SU-DHL-6 (cell line): ENCODE data around the gene PMEPA1.

Source experiments
- H2AFZ ChIP-seq: fragments of 200-600 bp; sonication (generic); 2 replicates; pipeline ENCODE4 v1.6.1; 2014; ENCODE audit warnings: low read depth, mild to moderate bottlenecking, moderate library complexity, mixed read lengths, antibody characterized with exemption, low read length; ENCODE audit not compliant: severe bottlenecking
- H3F3A ChIP-seq: fragments of 200-600 bp; shearing (Covaris generic); 2 replicates; pipeline ENCODE4 v1.6.0; 2016; ENCODE audit warnings: antibody characterized with exemption, mild to moderate bottlenecking; ENCODE audit not compliant: insufficient read depth
- H3K27ac ChIP-seq: fragments of 200-600 bp; sonication (generic); 2 replicates; pipeline ENCODE4 v1.5.1; 2016; ENCODE audit warnings: low read depth, mild to moderate bottlenecking, low read length, moderate library complexity, mixed read lengths
- H3K27me3 ChIP-seq: fragments of 200-600 bp; sonication (generic), shearing (Covaris generic); 2 replicates; pipeline ENCODE4 v1.6.0; 2014; ENCODE audit warnings: mild to moderate bottlenecking, low read length
- H3K36me3 ChIP-seq: fragments of 200-600 bp; sonication (generic); 2 replicates; pipeline ENCODE4 v1.6.1; 2014; ENCODE audit warnings: mild to moderate bottlenecking, low read length, mixed read lengths
- H3K4me2 ChIP-seq: fragments of 300-600, 200-600 bp; shearing (Covaris generic), sonication (generic); 2 replicates; pipeline ENCODE4 v1.6.0; 2014; ENCODE audit warnings: low read length, low read depth, mild to moderate bottlenecking; ENCODE audit not compliant: poor library complexity, severe bottlenecking
- H3K4me3 ChIP-seq: fragments of 200-600 bp; sonication (generic); 2 replicates; pipeline ENCODE4 v1.5.1; 2014; ENCODE audit warnings: antibody characterized with exemption, low read length, mild to moderate bottlenecking, mixed read lengths; ENCODE audit not compliant: insufficient read depth, poor library complexity, severe bottlenecking
- H3K79me2 ChIP-seq: fragments of 200-600 bp; sonication (generic); 2 replicates; pipeline ENCODE4 v1.6.1; 2014; ENCODE audit warnings: mild to moderate bottlenecking, low read length, moderate library complexity; ENCODE audit not compliant: insufficient read depth
- H3K9ac ChIP-seq: fragments of 200-600 bp; sonication (generic); 2 replicates; pipeline ENCODE4 v1.7.0; 2014; ENCODE audit warnings: mild to moderate bottlenecking, low read length
- H3K9me2 ChIP-seq: fragments of 200-600 bp; sonication (generic); replicated peaks from 2 replicates; pipeline ENCODE4 v1.6.1; 2014; ENCODE audit warnings: low read length; ENCODE audit not compliant: insufficient read depth
- H3K9me3 ChIP-seq: fragments of 200-600 bp; sonication (generic); 2 replicates; pipeline ENCODE4 v1.6.1; 2014; ENCODE audit warnings: low read length, mixed read lengths; ENCODE audit not compliant: insufficient read depth
- H4K20me1 ChIP-seq: fragments of 200-600 bp; sonication (generic); 2 replicates; pipeline ENCODE4 v1.6.1; 2014; ENCODE audit warnings: low read depth, mild to moderate bottlenecking, antibody characterized with exemption, low read length, moderate library complexity, mixed read lengths
- EZH2phosphoT487 ChIP-seq: fragments of 200-600 bp; sonication (generic), shearing (Covaris generic); conservative IDR thresholded peaks from 2 replicates; pipeline ENCODE4 v1.6.1; 2018; ENCODE audit warnings: mild to moderate bottlenecking, antibody characterized with exemption, low read length, moderate library complexity, mixed read lengths
- TF ChIP-seq, protein P1 (sequence below): fragments of 200-600 bp; sonication (generic); IDR thresholded peaks from one replicate; pipeline ENCODE4 v1.5.1; 2017; ENCODE audit warnings: antibody characterized with exemption, mild to moderate bottlenecking, low read length, moderate library complexity; ENCODE audit not compliant: insufficient read depth, poor library complexity, severe bottlenecking

The PMEPA1 gene

DNA sequence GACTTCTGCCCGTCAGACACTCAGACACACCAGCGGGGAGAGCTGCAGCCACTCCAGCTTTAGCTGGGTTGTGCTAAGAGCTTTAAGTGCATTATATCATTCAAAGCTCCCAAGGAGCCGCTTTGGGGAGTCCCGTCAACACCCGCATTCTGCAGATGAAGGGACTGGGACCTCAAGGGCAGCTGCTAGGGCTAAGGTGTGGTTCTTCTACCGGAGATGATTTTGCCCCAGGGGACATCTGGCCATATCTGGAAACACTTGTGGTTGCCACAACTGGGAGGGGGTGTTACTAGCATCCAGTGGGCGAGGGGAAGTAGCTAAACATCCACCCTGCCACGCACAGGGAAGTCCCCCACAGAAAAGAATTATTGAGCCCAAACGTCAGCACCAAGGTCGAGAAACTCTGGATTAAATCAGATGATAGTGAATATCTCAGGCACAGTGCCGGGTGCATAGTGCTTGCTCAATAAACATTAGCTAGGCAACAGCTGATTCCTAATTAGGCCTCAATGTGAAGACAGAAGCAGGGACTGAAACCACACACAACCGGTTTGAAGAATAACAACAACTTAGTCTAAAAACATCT lies 29.6 kb downstream of the PMEPA1 start:
- peak overlapping the region; percentile 96 for H3K27ac ChIP-seq
- no peak overlapping the region for H3K4me3 ChIP-seq
- H4K20me1 ChIP-seq: no peaks in the 10 kb centered on the region
- no peaks in the 10 kb centered on the region for H3K79me2 ChIP-seq
- H3K4me2 ChIP-seq: peak overlapping the region; percentile 57
- no peaks in the 10 kb centered on the region for H3K9me3 ChIP-seq
- H2AFZ ChIP-seq: no peak overlapping the region
- no peaks in the 10 kb centered on the region for H3K36me3 ChIP-seq
- H3F3A ChIP-seq: peaks cover 51% of the 10 kb centered on the region
- TF ChIP-seq, protein P1, sequence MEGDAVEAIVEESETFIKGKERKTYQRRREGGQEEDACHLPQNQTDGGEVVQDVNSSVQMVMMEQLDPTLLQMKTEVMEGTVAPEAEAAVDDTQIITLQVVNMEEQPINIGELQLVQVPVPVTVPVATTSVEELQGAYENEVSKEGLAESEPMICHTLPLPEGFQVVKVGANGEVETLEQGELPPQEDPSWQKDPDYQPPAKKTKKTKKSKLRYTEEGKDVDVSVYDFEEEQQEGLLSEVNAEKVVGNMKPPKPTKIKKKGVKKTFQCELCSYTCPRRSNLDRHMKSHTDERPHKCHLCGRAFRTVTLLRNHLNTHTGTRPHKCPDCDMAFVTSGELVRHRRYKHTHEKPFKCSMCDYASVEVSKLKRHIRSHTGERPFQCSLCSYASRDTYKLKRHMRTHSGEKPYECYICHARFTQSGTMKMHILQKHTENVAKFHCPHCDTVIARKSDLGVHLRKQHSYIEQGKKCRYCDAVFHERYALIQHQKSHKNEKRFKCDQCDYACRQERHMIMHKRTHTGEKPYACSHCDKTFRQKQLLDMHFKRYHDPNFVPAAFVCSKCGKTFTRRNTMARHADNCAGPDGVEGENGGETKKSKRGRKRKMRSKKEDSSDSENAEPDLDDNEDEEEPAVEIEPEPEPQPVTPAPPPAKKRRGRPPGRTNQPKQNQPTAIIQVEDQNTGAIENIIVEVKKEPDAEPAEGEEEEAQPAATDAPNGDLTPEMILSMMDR: no peak
- no peak for TF ChIP-seq EZH2phosphoT487
- H3K9ac ChIP-seq: peak overlapping the region; percentile 51
- no peaks in the 10 kb centered on the region for H3K9me2 ChIP-seq
- no peaks in the 10 kb centered on the region for H3K27me3 ChIP-seq

DNA sequence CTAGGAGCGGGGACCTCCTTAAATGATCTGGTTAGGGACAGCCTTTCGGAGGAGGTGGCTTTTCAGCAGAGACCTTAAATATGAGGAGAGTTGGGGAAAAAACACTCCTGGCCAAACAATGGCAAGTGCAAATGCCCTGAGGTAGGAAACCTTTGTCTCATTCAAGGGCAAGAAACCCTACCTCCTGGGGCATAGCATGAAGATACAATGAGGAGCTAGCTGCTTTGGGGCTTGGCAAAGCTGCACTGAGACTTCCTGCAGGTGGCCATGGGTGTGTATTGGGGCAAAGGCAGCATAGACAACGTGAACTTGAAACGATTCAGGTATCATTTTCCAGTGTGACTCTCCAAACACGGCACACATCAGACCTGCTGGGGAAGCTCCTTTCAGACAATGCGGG lies 30.7 kb downstream of the PMEPA1 start:
- H3K9me2 ChIP-seq: no peaks in the 10 kb centered on the region
- no peaks in the 10 kb centered on the region for H3K9me3 ChIP-seq
- TF ChIP-seq, protein P1: no peak
- TF ChIP-seq EZH2phosphoT487: no peak
- no peaks in the 10 kb centered on the region for H4K20me1 ChIP-seq
- H3K36me3 ChIP-seq: no peaks in the 10 kb centered on the region
- H3K79me2 ChIP-seq: no peaks in the 10 kb centered on the region
- H3K4me2 ChIP-seq: peak overlapping the region; percentile 57
- H3K27me3 ChIP-seq: no peaks in the 10 kb centered on the region
- H3F3A ChIP-seq: peaks cover 42% of the 10 kb centered on the region
- H3K27ac ChIP-seq: peak overlapping the region; percentile 96
- H3K9ac ChIP-seq: peak overlapping the region; percentile 51
- H2AFZ ChIP-seq: no peak overlapping the region
- no peak overlapping the region for H3K4me3 ChIP-seq

DNA sequence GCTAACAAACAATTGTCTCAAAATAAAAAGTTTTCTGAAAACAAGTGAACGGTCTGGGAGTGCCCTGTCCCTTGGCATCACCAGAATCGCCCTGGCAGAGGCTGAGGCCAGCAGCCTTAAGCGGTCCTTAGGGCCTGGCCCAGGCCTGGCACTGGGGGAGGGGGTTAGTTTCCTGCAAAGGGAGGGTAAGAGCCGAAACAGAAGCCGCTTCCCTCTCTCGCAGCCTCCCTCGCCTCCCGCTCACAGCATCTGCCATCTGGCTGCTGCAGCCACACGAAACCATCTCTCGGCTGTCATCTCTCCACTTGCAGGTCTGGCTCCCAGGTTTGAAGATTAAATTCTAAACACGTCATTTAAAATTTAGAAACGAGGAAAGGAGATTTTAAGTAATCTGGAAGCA lies 31.5 kb downstream of the PMEPA1 start:
- H2AFZ ChIP-seq: no peak overlapping the region
- no peak for TF ChIP-seq EZH2phosphoT487
- TF ChIP-seq, protein P1: no peak
- H3K9me3 ChIP-seq: no peaks in the 10 kb centered on the region
- H3K27ac ChIP-seq: peak overlapping the region; percentile 96
- no peak overlapping the region for H3K4me3 ChIP-seq
- H3K36me3 ChIP-seq: no peaks in the 10 kb centered on the region
- peak overlapping the region; percentile 51 for H3K9ac ChIP-seq
- H3K9me2 ChIP-seq: no peaks in the 10 kb centered on the region
- H3F3A ChIP-seq: peaks cover 36% of the 10 kb centered on the region
- no peaks in the 10 kb centered on the region for H3K79me2 ChIP-seq
- no peaks in the 10 kb centered on the region for H4K20me1 ChIP-seq
- H3K4me2 ChIP-seq: peak overlapping the region; percentile 57
- no peaks in the 10 kb centered on the region for H3K27me3 ChIP-seq
